ENCODE results near the gene FMNL2. TPM values are rescaled to one million over a fixed set of nuclear protein-coding genes. Genes with fewer than 3 reads are reported as not detected.

FMNL2 gene
- total RNA-seq, 1 experiment from 2014 or later, result 33.6 TPM

DNA sequence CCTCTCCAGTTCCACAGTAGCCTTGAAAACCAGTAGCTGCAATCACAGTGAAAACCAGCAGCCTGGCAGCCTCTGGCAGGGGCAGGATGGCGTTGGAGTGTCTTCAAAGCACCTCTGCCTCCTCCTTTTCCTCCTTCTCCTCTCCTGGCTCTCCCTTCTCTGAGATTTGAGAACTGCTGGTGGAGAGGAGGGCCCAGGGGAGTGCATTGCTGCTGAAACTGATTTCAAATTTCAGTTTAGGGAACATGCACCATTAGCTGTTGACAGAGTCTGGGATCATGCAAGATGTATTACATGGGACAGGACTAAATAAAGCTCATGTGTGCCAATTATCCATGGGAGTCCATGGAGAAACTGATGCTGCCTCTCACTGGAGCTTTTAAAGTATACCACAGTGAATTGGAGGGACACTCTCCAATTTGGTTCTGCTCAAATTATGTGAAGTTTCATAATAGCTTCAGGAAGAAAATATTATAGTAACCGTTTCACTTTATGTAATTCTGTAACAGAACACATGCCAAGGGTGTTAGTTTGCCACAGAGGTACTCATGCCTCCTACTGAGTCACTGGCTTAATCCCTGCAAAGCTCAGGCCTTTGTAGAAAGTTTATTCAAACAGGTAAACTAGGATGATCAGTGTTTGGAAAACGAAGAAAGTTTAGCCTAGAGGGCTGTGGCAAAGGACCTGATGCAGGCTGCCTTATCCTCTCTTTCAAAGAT is 236.2 kb downstream of the FMNL2 start:
- TF ChIP-seq, protein P1, sequence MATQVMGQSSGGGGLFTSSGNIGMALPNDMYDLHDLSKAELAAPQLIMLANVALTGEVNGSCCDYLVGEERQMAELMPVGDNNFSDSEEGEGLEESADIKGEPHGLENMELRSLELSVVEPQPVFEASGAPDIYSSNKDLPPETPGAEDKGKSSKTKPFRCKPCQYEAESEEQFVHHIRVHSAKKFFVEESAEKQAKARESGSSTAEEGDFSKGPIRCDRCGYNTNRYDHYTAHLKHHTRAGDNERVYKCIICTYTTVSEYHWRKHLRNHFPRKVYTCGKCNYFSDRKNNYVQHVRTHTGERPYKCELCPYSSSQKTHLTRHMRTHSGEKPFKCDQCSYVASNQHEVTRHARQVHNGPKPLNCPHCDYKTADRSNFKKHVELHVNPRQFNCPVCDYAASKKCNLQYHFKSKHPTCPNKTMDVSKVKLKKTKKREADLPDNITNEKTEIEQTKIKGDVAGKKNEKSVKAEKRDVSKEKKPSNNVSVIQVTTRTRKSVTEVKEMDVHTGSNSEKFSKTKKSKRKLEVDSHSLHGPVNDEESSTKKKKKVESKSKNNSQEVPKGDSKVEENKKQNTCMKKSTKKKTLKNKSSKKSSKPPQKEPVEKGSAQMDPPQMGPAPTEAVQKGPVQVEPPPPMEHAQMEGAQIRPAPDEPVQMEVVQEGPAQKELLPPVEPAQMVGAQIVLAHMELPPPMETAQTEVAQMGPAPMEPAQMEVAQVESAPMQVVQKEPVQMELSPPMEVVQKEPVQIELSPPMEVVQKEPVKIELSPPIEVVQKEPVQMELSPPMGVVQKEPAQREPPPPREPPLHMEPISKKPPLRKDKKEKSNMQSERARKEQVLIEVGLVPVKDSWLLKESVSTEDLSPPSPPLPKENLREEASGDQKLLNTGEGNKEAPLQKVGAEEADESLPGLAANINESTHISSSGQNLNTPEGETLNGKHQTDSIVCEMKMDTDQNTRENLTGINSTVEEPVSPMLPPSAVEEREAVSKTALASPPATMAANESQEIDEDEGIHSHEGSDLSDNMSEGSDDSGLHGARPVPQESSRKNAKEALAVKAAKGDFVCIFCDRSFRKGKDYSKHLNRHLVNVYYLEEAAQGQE (IDR thresholded peaks at IDR 0.05; ENCODE audit: insufficient read depth in 1 of 2, low read depth in 2 of 2, low read length in 1 of 2), result no peak
- TF ChIP-seq SIN3A (IDR thresholded peaks at IDR 0.05; ENCODE audit: borderline replicate concordance, insufficient read depth, low read depth, low read length), result no peak
- no peak for TF ChIP-seq TCF7L2 (IDR thresholded peaks at IDR 0.05; ENCODE audit: low read depth, low read length)
- TF ChIP-seq POLR2AphosphoS5 (IDR thresholded peaks at IDR 0.05; ENCODE audit: low read depth, low read length), result no peak
- TF ChIP-seq, protein P2, sequence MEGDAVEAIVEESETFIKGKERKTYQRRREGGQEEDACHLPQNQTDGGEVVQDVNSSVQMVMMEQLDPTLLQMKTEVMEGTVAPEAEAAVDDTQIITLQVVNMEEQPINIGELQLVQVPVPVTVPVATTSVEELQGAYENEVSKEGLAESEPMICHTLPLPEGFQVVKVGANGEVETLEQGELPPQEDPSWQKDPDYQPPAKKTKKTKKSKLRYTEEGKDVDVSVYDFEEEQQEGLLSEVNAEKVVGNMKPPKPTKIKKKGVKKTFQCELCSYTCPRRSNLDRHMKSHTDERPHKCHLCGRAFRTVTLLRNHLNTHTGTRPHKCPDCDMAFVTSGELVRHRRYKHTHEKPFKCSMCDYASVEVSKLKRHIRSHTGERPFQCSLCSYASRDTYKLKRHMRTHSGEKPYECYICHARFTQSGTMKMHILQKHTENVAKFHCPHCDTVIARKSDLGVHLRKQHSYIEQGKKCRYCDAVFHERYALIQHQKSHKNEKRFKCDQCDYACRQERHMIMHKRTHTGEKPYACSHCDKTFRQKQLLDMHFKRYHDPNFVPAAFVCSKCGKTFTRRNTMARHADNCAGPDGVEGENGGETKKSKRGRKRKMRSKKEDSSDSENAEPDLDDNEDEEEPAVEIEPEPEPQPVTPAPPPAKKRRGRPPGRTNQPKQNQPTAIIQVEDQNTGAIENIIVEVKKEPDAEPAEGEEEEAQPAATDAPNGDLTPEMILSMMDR (IDR thresholded peaks at IDR 0.05), result no peak
- ChIA-PET POLR2A (no interaction called here), CTCF (no interaction called here)
- in situ Hi-C loops (cut with HindIII; ENCODE audit: low pct_unique_long_range_greater_than_20kb, low sequenced_read_pairs), result no loop called here
- Histone ChIP-seq H3K27me3 (ENCODE audit: control insufficient read depth, insufficient read depth, low read length) (no peaks in the 10 kb centered on the region), H3K36me3 (ENCODE audit: control insufficient read depth, insufficient read depth, low read length) (no peaks in the 10 kb centered on the region), H3K27ac (ENCODE audit: low read length) (no peak overlapping the region), H3K4me1 (ENCODE audit: control insufficient read depth, insufficient read depth, low read length) (no peaks in the 10 kb centered on the region), H3K9me3 (ENCODE audit: control insufficient read depth, insufficient read depth, low read depth, low read length) (no peaks in the 10 kb centered on the region), H3K4me3 (ENCODE audit: low read depth in 2 of 2, low read length in 2 of 2) (no peak overlapping the region)
- intact Hi-C loops (cut with micrococcal nuclease; ENCODE audit: unreplicated experiment), result no loop called here
- no peak for DNase-seq (ENCODE audit: low read depth, low spot score)
- BruUV-seq (replicated peaks), result no TSS peak
- ATAC-seq, result no peak

DNA sequence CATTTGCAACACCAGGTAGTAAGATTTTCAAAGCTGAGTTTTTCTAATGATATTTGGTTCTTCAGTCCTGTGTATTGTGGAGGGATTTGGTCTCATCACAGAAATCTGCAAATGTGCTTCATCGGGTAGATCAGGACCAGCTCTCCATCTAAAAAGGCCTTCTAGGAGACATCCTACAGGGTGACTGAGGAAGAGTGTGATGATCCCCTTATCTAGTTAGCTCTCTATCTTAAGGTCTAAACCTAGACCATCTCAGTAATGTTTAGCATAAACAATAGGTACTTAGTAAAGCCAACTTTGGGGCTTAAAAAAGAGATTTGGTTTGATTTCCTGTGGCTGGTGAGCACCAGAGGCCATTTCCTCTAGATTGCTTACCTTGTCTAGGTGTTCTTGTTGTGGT is 237.1 kb downstream of the FMNL2 start:
- no TSS peak for BruUV-seq (replicated peaks)
- TF ChIP-seq POLR2AphosphoS5 (IDR thresholded peaks at IDR 0.05; ENCODE audit: low read depth, low read length), result no peak
- no peak for TF ChIP-seq TCF7L2 (IDR thresholded peaks at IDR 0.05; ENCODE audit: low read depth, low read length)
- Histone ChIP-seq H3K9me3 (ENCODE audit: control insufficient read depth, insufficient read depth, low read depth, low read length) (no peaks in the 10 kb centered on the region), H3K27me3 (ENCODE audit: control insufficient read depth, insufficient read depth, low read length) (no peaks in the 10 kb centered on the region), H3K4me3 (ENCODE audit: low read depth in 2 of 2, low read length in 2 of 2) (no peak overlapping the region), H3K36me3 (ENCODE audit: control insufficient read depth, insufficient read depth, low read length) (no peaks in the 10 kb centered on the region), H3K27ac (ENCODE audit: low read length) (no peak overlapping the region), H3K4me1 (ENCODE audit: control insufficient read depth, insufficient read depth, low read length) (no peaks in the 10 kb centered on the region)
- ATAC-seq (no peak), DNase-seq (ENCODE audit: low read depth, low spot score) (no peak)
- in situ Hi-C loops (cut with HindIII; ENCODE audit: low pct_unique_long_range_greater_than_20kb, low sequenced_read_pairs) (no loop called here), intact Hi-C loops (cut with micrococcal nuclease; ENCODE audit: unreplicated experiment) (no loop called here)
- CTCF ChIA-PET, result no interaction called here
- POLR2A ChIA-PET, result interaction anchor here (0.6 kb wide), 1 partner anchor 644 kb away, joined by 3 read pairs; no protein-coding TSS in a partner anchor

DNA sequence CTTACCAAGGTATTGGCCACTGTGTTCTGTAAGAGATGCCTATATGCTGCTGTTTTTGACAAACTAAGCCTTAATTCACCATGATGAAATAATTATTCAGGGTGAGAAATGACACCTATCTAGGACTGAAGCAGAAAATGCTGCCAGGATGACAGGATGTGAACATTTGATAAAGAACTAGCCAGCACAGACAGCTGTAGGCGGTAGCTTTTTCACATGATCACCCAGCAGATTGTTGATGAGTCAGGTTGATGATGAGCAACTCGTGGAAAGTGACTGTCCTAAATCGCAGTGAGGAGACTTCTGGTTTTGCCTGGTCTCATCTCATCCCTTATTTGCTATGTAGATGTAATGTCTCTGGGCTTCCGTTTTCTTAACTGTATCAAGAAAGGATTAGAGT is 238.2 kb downstream of the FMNL2 start:
- Histone ChIP-seq H3K4me1 (ENCODE audit: control insufficient read depth, insufficient read depth, low read length) (no peaks in the 10 kb centered on the region), H3K36me3 (ENCODE audit: control insufficient read depth, insufficient read depth, low read length) (no peaks in the 10 kb centered on the region), H3K27me3 (ENCODE audit: control insufficient read depth, insufficient read depth, low read length) (no peaks in the 10 kb centered on the region), H3K27ac (ENCODE audit: low read length) (no peak overlapping the region), H3K4me3 (ENCODE audit: low read depth in 2 of 2, low read length in 2 of 2) (no peak overlapping the region), H3K9me3 (ENCODE audit: control insufficient read depth, insufficient read depth, low read depth, low read length) (no peaks in the 10 kb centered on the region)
- POLR2A ChIA-PET, result no interaction called here
- in situ Hi-C loops (cut with HindIII; ENCODE audit: low pct_unique_long_range_greater_than_20kb, low sequenced_read_pairs) (no loop called here), intact Hi-C loops (cut with micrococcal nuclease; ENCODE audit: unreplicated experiment) (no loop called here)
- CTCF ChIA-PET, result no interaction called here
- DNase-seq (ENCODE audit: low read depth, low spot score) (peak; percentile 62), ATAC-seq (no peak)
- BruUV-seq (replicated peaks), result no TSS peak
- no peak for TF ChIP-seq SIN3A (IDR thresholded peaks at IDR 0.05; ENCODE audit: borderline replicate concordance, insufficient read depth, low read depth, low read length)
- TF ChIP-seq, protein P1 (IDR thresholded peaks at IDR 0.05; ENCODE audit: insufficient read depth in 1 of 2, low read depth in 2 of 2, low read length in 1 of 2), result no peak
- TF ChIP-seq POLR2AphosphoS5 (IDR thresholded peaks at IDR 0.05; ENCODE audit: low read depth, low read length), result no peak
- TF ChIP-seq, protein P2 (IDR thresholded peaks at IDR 0.05), result no peak
- no peak for TF ChIP-seq TCF7L2 (IDR thresholded peaks at IDR 0.05; ENCODE audit: low read depth, low read length)

Measured in Panc1 (cell line).